AG20443 (cell line): ENCODE results near the gene SH3RF3.

Experiments
- DNase-seq: peaks from one replicate; pipeline ENCODE4 v3.0.0; 2012; ENCODE audit warnings: low spot score, mixed read lengths

The SH3RF3 gene

GRCh38 chr2:109454765-109455394 is 325.9 kb downstream of the SH3RF3 start:
- no peak for DNase-seq

- no peak for DNase-seq
Observed at GRCh38 chr2:109455731-109456691, 327.0 kb downstream of the SH3RF3 start.

GRCh38 chr2:109456776-109457175 is 327.8 kb downstream of the SH3RF3 start:
- DNase-seq: no peak

GRCh38 chr2:109457366-109457765 is 328.4 kb downstream of the SH3RF3 start:
- DNase-seq: no peak

- DNase-seq: no peak
Observed at GRCh38 chr2:109457794-109458193, 328.8 kb downstream of the SH3RF3 start.

GRCh38 chr2:109458512-109458911 is 329.5 kb downstream of the SH3RF3 start:
- no peak for DNase-seq

GRCh38 chr2:109459485-109459884 is 330.5 kb downstream of the SH3RF3 start:
- peak; percentile 25 for DNase-seq

- no peak for DNase-seq
Observed at GRCh38 chr2:109460553-109461324, 331.7 kb downstream of the SH3RF3 start.

- DNase-seq: no peak
Observed at GRCh38 chr2:109463236-109463635, 334.2 kb downstream of the SH3RF3 start.

- DNase-seq: no peak
Observed at GRCh38 chr2:109463891-109464290, 334.9 kb downstream of the SH3RF3 start.

- peak; percentile 66 for DNase-seq
Observed at GRCh38 chr2:109466674-109467575, 337.9 kb downstream of the SH3RF3 start.

GRCh38 chr2:109467701-109468100 is 338.7 kb downstream of the SH3RF3 start:
- DNase-seq: no peak

- DNase-seq: no peak
Observed at GRCh38 chr2:109468893-109469292, 339.9 kb downstream of the SH3RF3 start.

GRCh38 chr2:109471658-109472057 is 342.7 kb downstream of the SH3RF3 start:
- DNase-seq: no peak

GRCh38 chr2:109472331-109472959 is 343.4 kb downstream of the SH3RF3 start:
- DNase-seq: no peak

GRCh38 chr2:109472974-109473373 is 344.0 kb downstream of the SH3RF3 start:
- no peak for DNase-seq

GRCh38 chr2:109473616-109474318 is 344.8 kb downstream of the SH3RF3 start:
- no peak for DNase-seq

GRCh38 chr2:109474319-109474825 is 345.4 kb downstream of the SH3RF3 start:
- no peak for DNase-seq

GRCh38 chr2:109475531-109476210 is 346.7 kb downstream of the SH3RF3 start:
- peak; percentile 81 for DNase-seq
